Daoy (cell line): ENCODE results near the gene TNPO1. TPM values are rescaled to one million over a fixed set of nuclear protein-coding genes. Genes with fewer than 3 reads are reported as not detected.

ENCODE experiments used
- DNase-seq: peaks from one replicate; pipeline ENCODE4 v3.0.0-alpha.2; 2015; ENCODE audit warnings: low read depth
- total RNA-seq: library from RNA; depleted of rRNA; stranded (reverse); fragments of >200 nt; shearing (Covaris generic); gene quantifications from 2 replicates; pipeline ENCODE4 v1.2.3, GENCODE V29; 2014

Gene TNPO1
- total RNA-seq, 1 experiment from 2014 or later: 319 TPM

DNA sequence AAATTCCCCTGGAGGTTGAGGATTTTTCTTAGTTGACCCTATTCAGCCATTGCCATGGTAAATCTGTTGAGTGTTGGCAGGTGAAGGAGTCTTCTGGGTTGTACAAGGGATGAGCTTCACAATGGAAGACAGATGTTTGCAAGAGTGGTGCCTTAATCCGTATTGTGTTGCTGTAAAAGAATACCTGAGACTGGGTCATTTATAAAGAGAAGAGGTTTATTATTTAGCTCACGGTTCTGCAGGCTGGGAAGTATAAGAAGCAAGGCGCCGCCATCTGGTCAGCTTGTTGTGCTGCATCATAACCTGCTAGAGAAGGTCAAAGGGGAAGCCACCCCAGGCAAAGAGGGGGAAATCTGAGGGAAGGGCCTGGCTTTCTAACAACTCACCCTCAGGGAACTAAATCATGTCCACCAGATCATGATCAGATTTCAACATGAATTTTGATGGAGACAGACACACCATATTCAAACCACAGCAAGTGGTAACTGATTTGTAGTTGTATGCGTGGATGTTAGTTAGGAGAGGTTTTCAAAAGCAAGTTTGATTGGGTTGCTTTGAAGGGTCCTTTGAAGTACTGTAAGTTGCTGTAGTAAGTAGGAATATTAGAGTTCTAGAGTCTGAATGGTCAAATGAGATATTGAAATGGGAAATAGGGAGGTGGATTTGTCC is 2.5 kb downstream of the TNPO1 start:
- peak; percentile 64 for DNase-seq

DNA sequence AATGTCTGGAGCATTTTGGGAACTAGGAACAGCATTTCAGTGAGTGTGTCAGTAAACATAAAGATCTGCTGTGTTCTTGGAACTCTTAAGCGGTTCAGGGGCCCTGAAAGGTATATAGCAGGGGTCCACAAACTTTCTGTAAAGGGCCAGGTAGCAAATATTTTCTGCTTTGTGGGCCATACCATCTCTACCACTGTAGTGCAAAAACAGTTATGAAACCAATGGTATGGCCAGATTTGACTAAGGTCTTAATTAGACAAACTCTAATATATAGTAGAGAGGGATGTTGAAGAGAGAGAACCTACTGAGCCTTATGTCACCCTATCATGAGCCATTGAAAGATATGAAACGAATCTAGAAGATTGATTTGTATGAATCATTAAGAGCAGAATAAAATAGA is 5.3 kb downstream of the TNPO1 start:
- no peak for DNase-seq

DNA sequence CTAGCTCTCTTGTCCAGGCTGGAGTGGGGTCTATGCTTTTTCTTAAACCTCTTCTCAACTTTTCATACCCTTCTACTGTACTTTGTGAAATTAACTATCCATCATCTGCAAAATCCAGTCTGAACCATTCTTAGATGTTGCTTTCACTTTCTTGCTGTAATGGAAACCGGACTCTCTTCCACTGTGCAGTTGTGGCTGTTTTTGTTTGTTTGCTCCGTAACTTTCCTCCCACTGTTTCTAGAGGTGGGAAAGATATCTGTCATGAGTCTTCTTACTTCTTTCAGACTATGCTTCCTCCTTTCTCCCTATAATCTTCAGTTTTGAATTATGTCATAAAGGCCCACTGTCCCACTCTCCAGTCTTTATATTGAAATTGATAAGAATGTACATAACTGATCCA is 6.5 kb downstream of the TNPO1 start:
- no peak for DNase-seq

DNA sequence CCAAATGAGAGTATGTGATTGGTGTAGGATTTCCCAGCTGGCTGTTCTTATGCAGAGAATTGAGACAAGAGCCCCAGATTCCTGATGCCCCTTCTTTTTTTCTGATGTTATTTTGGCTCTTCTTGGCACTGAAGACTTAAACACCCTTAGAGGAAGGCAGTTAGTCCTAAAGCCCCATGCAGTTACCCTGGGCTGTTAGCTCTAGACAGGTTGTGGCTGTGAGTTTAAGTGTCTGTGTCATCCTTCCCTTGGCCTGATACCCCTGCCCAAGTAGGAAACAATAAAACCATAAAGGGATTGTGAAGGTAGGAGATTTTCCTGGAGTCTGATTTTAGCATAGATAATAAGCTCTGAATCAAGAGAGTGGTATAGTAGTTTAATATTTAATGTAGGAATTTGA is 13.2 kb downstream of the TNPO1 start:
- no peak for DNase-seq

DNA sequence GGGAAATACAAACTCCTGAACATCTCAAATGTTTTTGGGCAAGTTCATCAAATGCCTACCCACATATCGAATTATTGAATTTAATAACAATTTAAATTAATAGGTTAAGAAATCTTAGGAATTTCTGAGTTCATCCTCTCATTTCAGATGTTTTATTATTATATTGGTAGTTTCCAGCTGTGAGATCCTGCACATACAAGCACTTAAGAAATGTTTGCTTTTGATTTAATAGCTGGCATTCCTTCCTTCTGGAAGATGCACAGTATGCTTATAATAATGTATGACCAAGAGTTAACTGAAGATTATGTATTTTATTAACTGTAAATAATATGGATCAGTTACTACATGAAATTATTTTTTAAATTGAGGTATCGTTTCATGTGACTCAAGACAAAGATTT is 13.9 kb downstream of the TNPO1 start:
- DNase-seq: no peak

DNA sequence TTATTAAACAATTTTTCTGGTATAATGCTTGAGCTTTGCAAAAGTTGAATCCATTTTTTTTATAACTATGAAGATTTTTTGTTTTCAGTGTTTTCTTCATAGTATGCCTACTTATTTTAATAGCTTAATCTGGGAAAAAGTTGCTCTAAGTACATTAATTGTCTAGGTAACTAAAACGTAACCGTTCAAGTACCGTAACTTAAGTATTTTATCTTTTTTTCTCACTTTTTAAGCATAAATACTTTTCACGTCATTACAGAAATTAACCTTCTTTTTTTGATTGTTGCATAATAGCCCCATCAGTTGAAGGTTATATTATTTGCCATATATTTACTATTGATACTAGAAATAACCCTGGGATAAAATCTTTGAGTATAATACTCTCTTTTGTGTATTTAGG is 15.2 kb downstream of the TNPO1 start:
- no peak for DNase-seq

DNA sequence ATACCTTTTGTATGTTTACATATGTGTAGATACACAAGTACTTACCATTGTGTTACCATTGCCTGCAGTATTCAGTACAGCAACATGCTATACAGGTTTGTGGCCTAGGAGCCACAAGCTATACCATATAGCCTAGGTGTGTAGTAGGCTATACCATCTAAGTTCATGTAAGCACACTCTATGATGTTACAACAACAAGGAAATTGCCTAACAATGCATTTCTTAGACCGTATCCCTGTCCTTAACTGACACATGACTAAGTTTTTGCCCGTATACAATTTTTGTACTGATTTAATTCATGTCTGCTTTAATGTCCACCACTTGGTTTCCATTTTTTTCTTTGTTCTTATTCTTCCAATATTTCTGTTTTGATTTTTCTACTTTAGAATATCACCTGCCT is 18.5 kb downstream of the TNPO1 start:
- no peak for DNase-seq

DNA sequence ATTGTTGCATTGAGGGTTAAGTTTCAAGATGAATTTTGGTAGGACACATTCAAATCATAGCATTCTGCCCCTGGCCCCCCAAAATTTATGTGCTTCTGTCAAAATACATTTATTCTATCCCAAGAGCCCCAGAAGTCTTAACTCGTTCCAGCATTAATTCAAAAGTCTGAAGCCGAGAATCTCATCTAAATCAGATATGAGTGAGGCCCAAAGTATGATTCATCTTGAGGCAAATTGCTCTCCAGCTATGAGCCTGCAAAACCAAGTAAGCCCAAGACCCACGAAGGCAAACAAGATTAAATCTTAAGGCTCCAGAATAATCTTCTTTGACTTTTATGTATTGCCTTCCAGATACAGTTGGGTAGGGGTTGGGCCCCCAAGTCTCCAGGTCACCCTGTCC is 19.2 kb downstream of the TNPO1 start:
- DNase-seq: no peak

DNA sequence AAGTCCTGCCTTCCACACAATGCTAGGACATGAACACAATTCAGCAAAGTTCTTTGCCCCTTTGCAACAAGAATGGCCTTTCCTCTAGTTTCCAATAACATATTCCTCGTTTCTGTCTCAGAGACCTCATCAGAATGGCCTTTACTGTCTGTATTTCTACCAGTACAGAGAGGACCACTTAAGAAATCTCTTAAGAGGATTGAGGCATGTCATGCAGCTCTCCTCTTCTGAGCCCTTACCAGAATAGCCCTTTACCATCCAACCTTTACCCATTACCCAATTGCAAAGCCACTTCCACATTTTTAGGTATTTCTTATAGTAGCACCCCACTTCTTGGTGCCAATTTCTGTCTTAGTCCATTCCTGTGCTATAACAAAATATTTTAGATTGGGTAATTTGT is 20.3 kb downstream of the TNPO1 start:
- no peak for DNase-seq

DNA sequence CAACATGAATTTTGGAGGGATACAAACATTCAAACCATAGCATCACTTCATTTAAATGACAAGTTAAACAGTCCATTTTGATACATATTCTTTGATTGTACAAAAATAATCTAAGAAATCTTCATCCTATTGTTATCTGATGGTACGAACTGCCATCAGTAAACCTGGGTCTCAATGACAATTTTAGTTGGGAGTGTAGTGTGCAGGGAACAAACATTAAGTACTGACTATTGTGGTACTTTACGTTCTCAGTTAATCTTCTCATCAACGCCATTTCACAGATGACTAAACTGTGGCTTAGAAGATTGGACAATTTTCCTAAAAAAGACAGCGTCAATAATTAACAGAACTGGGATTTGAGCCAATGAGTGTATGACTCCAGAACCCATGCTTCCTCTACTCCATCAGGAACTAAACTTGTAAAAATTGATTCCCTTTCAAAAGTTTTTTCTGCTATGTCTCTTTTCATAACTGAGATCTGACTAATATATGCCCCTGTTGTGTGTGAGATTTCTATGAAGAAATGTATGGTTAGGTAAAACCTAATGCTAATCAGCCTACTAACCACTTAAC is 21.1 kb downstream of the TNPO1 start:
- DNase-seq: no peak

DNA sequence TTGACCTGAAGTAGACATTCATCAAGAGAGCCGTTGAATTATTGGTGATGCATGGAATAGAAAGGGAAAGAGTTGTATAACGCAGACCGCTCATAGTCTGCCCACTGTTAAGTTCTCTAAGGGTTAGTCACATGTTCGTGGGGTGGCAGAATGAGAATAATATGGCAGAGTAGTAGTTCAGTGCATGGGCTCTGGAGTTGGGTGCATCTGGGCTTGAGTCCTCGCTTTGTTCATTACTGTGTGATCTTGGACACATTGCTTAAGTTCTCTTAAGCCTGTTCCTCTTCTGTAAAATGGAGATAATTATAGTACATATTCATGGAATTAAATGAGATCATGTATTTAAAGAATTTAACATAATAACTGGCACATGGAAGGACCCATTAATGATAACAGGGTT is 23.6 kb downstream of the TNPO1 start:
- DNase-seq: no peak

DNA sequence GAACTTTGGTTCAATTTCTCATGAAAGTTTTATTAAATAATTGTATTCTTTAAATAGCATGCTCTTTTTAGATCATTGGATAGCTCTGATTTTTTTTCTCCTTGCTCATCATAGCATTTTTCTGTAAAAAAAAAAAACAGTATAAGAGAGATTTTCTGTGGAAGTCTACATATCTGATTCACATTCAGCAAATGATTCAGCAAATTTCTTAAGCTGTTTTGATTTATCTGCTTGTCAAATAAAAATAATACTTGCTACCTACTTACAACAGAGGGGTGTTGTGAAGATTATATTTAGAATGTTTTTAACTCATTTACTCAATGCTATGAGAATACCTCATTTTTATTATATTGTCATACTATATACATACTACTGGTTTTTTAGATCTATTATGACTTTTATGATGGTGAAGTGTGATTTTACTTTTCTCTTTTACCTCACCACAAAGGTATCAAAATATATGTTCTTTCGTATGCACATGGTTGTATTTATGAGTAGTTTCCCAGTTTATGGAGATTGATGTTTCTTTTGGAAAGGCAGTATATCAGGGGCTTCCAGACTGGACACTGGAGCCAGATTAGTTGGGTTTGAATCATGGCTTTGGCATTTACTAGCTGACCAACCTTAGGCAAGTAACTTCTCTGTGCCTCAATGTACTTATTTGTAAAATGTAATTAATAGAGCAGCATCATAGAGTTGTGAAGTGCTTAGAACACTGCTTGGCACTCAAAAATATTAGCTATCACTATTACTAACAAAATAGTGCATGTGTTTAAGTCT is 25.5 kb downstream of the TNPO1 start:
- no peak for DNase-seq

DNA sequence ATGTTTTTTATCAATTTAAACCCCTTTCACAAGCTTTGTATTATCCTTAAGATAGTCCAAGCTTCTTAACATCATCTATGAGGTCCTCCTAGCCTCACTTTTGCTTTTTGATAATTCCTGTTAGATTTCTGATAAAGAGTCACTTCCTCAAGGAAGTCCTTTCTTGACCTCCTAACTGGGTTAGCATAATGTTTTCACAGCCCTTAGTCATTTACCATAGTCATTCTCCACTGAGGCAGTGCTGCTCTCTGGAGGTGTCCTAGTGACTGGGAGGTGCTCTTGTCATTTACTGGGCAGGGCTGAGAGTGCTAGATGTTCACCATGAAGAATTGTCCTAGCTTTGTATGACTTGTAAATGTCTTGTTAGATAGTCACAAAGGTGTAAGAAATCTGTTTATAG is 26.4 kb downstream of the TNPO1 start:
- DNase-seq: peak; percentile 57

DNA sequence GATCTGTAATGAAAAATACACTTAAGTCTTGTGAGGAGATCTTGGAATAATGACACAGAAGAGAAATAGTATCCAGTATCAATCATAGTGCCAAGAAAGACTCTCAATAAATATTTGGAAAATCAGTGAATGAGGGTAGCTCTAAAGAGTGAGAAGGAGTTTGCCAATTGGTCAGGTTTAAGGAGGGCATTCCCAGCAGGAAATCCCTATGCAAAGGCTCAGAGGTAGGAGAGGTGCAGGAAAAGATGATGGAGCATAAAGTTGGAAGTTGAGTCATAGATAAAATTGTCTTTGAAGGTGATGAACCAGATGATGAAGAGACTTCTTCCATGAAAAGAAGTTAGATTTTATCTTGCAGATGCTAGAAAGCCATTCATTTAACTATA is 27.8 kb downstream of the TNPO1 start:
- no peak for DNase-seq

DNA sequence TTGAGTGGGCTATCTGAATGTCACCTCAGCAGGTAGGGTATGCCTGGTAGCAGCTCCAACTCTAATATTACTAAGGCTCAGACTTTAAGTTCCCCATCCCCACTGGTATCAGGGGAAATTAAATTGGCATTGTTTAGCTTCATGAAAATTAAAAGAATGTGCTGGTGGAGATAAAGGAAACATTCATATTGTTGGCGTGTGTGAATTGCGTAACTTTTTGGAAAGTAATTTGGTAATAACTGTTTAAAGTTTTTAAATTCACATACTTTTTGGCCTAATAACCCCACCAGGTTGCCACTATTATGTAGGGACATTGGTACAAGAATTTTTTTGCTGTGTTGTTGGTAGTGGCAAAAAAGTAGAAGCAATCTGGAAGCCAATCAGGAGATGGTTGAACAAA is 29.4 kb downstream of the TNPO1 start:
- no peak for DNase-seq

DNA sequence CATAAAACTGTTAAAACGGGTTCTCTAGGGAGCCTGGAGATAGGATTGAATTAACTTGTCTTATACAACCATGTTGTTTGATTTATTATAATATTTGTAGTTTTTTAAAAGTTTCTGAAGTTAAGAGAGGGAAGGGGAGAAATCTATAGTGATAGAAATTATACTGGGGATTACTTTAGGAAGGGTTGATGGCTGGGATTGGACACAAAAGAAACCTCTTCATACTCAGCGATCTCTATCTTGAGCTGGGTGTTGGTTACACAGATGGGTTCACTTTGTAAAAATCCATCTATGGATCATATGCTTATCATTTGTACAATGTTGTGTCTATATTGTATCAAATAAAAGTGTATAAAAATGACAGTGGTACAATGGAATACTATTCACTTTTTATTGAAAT is 30.0 kb downstream of the TNPO1 start:
- DNase-seq: no peak

DNA sequence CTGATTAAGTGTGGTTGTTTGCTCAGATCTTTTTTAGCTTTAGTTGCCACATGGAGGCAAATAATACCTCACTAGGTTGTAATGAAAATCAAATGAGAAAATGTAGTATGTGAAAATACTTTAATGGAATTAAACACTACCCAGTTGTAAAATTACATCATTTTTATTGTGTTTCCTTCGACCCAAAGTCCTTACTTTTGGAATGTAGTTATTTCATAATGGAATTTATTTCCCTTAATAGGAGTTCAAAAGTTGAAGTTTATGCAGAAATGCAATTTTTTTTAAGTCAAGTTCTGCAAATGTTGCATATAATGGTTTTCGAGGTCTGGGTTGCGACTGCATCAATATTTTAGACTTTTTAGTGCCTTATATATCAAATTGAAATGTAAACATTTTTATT is 31.0 kb downstream of the TNPO1 start:
- DNase-seq: no peak

DNA sequence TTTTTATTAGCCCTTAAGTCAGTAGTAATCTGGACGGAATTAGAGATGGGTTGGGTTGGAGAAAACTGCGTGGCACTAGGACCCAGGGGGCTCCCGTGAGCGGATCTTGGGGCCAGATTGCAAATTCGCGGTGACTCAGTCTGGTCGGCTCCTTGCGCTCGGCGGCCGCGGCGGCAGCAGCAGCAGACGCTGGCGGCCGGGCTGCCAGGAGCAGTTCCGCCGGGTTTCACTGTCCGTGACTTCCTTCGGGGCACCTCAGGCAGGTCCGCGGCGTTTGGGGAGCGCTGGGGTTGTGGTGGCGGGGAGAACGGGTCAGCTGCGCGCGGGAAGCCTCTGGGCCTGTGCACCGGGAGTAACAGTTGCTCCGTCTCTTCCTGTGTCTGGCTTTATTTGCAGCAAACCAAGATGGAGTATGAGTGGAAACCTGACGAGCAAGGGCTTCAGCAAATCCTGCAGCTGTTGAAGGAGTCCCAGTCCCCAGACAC is 31.6 kb downstream of the TNPO1 start:
- DNase-seq: peak; percentile 94

DNA sequence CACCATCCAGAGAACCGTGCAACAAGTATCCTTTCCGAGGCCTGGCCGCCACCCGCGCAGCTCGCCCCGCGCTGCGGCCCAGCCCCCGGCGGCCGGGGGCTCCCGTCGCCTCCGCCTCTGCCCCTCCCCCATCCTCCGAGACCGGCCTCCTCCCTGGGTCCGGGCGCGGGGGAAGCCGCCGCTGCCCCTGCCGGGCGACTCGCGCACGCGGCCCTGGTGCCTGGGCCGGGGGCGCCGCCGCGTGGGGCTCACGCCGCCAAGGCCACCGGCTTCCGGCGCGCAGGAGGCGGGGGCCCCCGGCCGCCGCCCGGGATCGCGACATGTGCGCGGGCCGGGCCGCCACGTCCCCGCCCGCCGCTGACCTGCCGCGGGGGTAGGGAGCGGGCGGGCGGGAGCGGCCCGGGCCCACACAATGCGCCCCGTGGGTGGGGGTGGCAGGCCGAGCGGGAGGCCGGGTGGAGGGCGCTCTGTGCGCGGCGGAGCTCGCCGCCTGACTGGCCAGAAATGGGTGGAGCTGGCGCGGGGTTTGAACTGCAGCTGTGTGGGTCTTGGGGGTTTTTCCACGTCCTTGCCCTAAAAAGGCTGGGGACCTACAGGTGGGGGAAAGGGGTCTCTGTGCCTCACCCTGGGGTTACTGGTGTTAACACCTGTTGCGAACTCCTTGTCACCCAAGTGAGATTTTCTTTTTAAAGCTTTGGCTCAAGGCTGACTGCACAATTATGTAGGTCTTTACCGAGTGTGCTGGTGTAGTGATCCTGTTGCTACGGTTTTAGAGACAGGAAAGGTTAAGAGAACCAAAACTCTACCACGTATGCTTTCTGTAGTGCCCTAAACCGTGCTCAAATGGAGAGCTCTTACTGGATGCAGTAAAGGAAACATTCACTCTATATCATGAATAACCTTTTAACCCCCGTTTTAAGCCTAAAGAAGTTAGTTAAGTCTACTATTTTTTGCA is 32.3 kb downstream of the TNPO1 start:
- peak; percentile 51 for DNase-seq

DNA sequence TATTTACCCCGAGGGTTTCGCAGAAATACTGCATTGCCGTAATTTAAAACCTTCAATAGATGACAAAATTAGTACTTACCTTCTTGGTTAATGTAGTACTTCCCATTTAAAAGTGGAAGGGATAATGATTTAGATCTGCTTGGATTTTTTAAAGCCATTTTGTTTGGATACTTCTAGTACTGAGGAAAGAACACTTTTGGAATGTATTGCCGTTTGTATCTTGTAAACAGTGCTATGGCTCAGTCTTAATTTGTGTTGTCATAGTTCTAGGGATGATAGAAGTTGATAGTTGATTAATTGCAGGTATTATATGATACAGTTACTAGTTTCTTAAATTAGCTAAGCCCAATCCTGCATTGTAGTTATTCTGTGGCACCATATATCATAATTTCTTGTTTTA is 33.1 kb downstream of the TNPO1 start:
- DNase-seq: no peak

DNA sequence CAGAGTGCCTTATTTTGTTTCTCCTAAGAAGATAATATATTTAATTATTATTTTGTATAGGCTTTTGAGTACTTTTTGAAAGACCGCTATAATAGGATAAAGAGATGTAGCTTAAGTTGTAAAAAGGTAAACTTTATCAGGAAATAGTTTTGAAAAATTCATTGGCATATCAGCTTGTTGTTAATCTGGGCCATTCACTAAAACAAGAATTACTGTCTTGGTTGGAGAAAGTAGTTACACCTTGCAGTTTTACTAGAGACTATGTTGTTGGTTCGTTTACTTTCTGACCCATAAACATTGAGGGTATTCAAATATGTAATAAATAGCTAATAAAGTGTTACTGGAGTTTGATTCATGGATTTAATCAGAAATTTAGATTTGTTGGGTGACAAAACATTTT is 33.7 kb downstream of the TNPO1 start:
- DNase-seq: no peak

DNA sequence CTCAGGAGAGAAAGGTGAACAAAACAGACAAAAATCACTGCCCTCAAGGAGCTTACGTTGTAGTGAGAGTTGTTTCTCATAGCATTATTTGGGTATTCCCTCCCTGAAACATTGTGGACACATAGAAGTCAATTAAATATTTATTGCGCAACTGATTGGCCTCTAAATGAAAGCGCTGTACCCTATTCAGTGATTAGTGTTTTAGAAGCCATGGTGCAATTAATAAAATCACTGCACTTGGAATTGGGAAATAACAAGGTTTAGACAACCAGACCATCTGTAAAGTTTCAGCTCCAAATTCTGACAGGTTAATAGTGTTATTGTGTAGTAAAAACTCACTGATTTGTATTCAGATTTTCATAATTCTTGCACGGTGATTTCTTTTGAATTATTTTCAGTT is 35.9 kb downstream of the TNPO1 start:
- no peak for DNase-seq
